ENCODE results near the gene LY6G5C.
A peak's percentile ranks its signal among the peaks of the same experiment; 100 is the strongest.

The LY6G5C gene

GRCh38 chr6:31654574-31655348, 26.1 kb downstream of the LY6G5C start:
- Mint-ChIP-seq H3K27ac (peak overlapping the region; percentile 38), H3K27me3 (no peaks in the 10 kb centered on the region), H3K4me3 (peak overlapping the region; percentile 35), H3K4me1 (ENCODE audit: low read depth) (peaks cover 78% of the 10 kb centered on the region), H3K36me3 (ENCODE audit: low read depth) (peaks cover 85% of the 10 kb centered on the region), H3K9me3 (no peaks in the 10 kb centered on the region)
- DNase-seq, result no peak

GRCh38 chr6:31652925-31653724, 27.7 kb downstream of the LY6G5C start:
- no peak for DNase-seq
- no peaks in the 10 kb centered on the region for H3K9me3 Mint-ChIP-seq
- H3K27ac Mint-ChIP-seq, result peak overlapping the region; percentile 100
- peaks cover 69% of the 10 kb centered on the region for H3K4me1 Mint-ChIP-seq (ENCODE audit: low read depth)
- H3K27me3 Mint-ChIP-seq, result no peaks in the 10 kb centered on the region
- H3K4me3 Mint-ChIP-seq, result peak overlapping the region; percentile 92
- peaks cover 85% of the 10 kb centered on the region for H3K36me3 Mint-ChIP-seq (ENCODE audit: low read depth)

GRCh38 chr6:31651602-31652191, 29.2 kb downstream of the LY6G5C start:
- Mint-ChIP-seq H3K36me3 (ENCODE audit: low read depth) (peaks cover 88% of the 10 kb centered on the region), H3K4me3 (peak overlapping the region; percentile 92), H3K27ac (peak overlapping the region; percentile 100), H3K9me3 (no peaks in the 10 kb centered on the region), H3K4me1 (ENCODE audit: low read depth) (peaks cover 59% of the 10 kb centered on the region), H3K27me3 (no peaks in the 10 kb centered on the region)
- DNase-seq, result no peak

- Mint-ChIP-seq H3K27me3 (no peaks in the 10 kb centered on the region), H3K27ac (peak overlapping the region; percentile 71), H3K4me1 (ENCODE audit: low read depth) (peaks cover 15% of the 10 kb centered on the region), H3K9me3 (no peaks in the 10 kb centered on the region), H3K36me3 (ENCODE audit: low read depth) (peaks cover 97% of the 10 kb centered on the region), H3K4me3 (no peak overlapping the region)
- DNase-seq, result no peak
These were observed 35.5 kb downstream of the LY6G5C start for GRCh38 chr6:31645325-31645724.

- peaks cover 97% of the 10 kb centered on the region for H3K36me3 Mint-ChIP-seq (ENCODE audit: low read depth)
- peaks cover 15% of the 10 kb centered on the region for H3K4me1 Mint-ChIP-seq (ENCODE audit: low read depth)
- no peak overlapping the region for H3K4me3 Mint-ChIP-seq
- no peaks in the 10 kb centered on the region for H3K27me3 Mint-ChIP-seq
- H3K9me3 Mint-ChIP-seq, result no peaks in the 10 kb centered on the region
- H3K27ac Mint-ChIP-seq, result peak overlapping the region; percentile 59
- no peak for DNase-seq
These were observed 36.9 kb downstream of the LY6G5C start for GRCh38 chr6:31643818-31644454.

GRCh38 chr6:31642798-31643570, 37.9 kb downstream of the LY6G5C start:
- H3K4me3 Mint-ChIP-seq, result no peak overlapping the region
- DNase-seq, result no peak
- no peaks in the 10 kb centered on the region for H3K27me3 Mint-ChIP-seq
- peak overlapping the region; percentile 74 for H3K27ac Mint-ChIP-seq
- peaks cover 16% of the 10 kb centered on the region for H3K4me1 Mint-ChIP-seq (ENCODE audit: low read depth)
- H3K9me3 Mint-ChIP-seq, result no peaks in the 10 kb centered on the region
- peaks cover 97% of the 10 kb centered on the region for H3K36me3 Mint-ChIP-seq (ENCODE audit: low read depth)

GRCh38 chr6:31641370-31641769, 39.5 kb downstream of the LY6G5C start:
- Mint-ChIP-seq H3K27me3 (no peaks in the 10 kb centered on the region), H3K36me3 (ENCODE audit: low read depth) (peaks cover 96% of the 10 kb centered on the region), H3K9me3 (no peaks in the 10 kb centered on the region), H3K4me1 (ENCODE audit: low read depth) (peaks cover 14% of the 10 kb centered on the region), H3K4me3 (no peak overlapping the region), H3K27ac (peak overlapping the region; percentile 88)
- DNase-seq, result no peak

GRCh38 chr6:31640612-31641011, 40.3 kb downstream of the LY6G5C start:
- Mint-ChIP-seq H3K36me3 (ENCODE audit: low read depth) (peaks cover 96% of the 10 kb centered on the region), H3K4me1 (ENCODE audit: low read depth) (peaks cover 14% of the 10 kb centered on the region), H3K27me3 (no peaks in the 10 kb centered on the region), H3K4me3 (no peak overlapping the region), H3K27ac (peak overlapping the region; percentile 88), H3K9me3 (no peaks in the 10 kb centered on the region)
- no peak for DNase-seq

- Mint-ChIP-seq H3K4me3 (no peak overlapping the region), H3K27ac (peak overlapping the region; percentile 88), H3K9me3 (no peaks in the 10 kb centered on the region), H3K36me3 (ENCODE audit: low read depth) (peaks cover 96% of the 10 kb centered on the region), H3K27me3 (no peaks in the 10 kb centered on the region), H3K4me1 (ENCODE audit: low read depth) (peaks cover 12% of the 10 kb centered on the region)
- DNase-seq, result no peak
These were observed 41.4 kb downstream of the LY6G5C start for GRCh38 chr6:31639449-31639861.

GRCh38 chr6:31639043-31639442, 41.8 kb downstream of the LY6G5C start:
- H3K27ac Mint-ChIP-seq, result peak overlapping the region; percentile 88

GRCh38 chr6:31636698-31637596, 43.9 kb downstream of the LY6G5C start:
- H3K4me3 Mint-ChIP-seq, result no peak overlapping the region
- H3K4me1 Mint-ChIP-seq (ENCODE audit: low read depth), result peaks cover 14% of the 10 kb centered on the region
- H3K27me3 Mint-ChIP-seq, result no peaks in the 10 kb centered on the region
- peak overlapping the region; percentile 65 for H3K27ac Mint-ChIP-seq
- no peaks in the 10 kb centered on the region for H3K9me3 Mint-ChIP-seq
- H3K36me3 Mint-ChIP-seq (ENCODE audit: low read depth), result peaks cover 99% of the 10 kb centered on the region
- no peak for DNase-seq

More at GRCh38 chr6:31639043-31639442, 41.8 kb downstream of the LY6G5C start:
- H3K4me1 Mint-ChIP-seq (ENCODE audit: low read depth), result peaks cover 12% of the 10 kb centered on the region
- no peak overlapping the region for H3K4me3 Mint-ChIP-seq
- peaks cover 96% of the 10 kb centered on the region for H3K36me3 Mint-ChIP-seq (ENCODE audit: low read depth)
- no peaks in the 10 kb centered on the region for H3K9me3 Mint-ChIP-seq
- no peaks in the 10 kb centered on the region for H3K27me3 Mint-ChIP-seq
- no peak for DNase-seq

- Mint-ChIP-seq H3K27me3 (no peaks in the 10 kb centered on the region), H3K4me1 (ENCODE audit: low read depth) (peaks cover 14% of the 10 kb centered on the region), H3K36me3 (ENCODE audit: low read depth) (peaks cover 99% of the 10 kb centered on the region), H3K9me3 (no peaks in the 10 kb centered on the region), H3K4me3 (no peak overlapping the region), H3K27ac (peak overlapping the region; percentile 72)
- no peak for DNase-seq
These were observed 45.8 kb downstream of the LY6G5C start for GRCh38 chr6:31634969-31635575.

GRCh38 chr6:31634131-31634530, 46.7 kb downstream of the LY6G5C start:
- Mint-ChIP-seq H3K4me1 (ENCODE audit: low read depth) (peaks cover 6% of the 10 kb centered on the region), H3K36me3 (ENCODE audit: low read depth) (peaks cover 99% of the 10 kb centered on the region), H3K4me3 (no peak overlapping the region), H3K27me3 (no peaks in the 10 kb centered on the region), H3K27ac (peak overlapping the region; percentile 84), H3K9me3 (no peaks in the 10 kb centered on the region)
- no peak for DNase-seq

Data from activated T-cell treated with anti-CD3 and anti-CD28 coated beads, Interleukin-2, amount 50 U/mL, for 24 hours (primary cell).